SKM-1 treated with dmso at 0.1 percent for 144 hours (cell line): ENCODE measurements around the gene EPS15.
A peak's percentile ranks its signal among the peaks of the same experiment; 100 is the strongest.
"Not testable (repeated sequence)": the region's sequence is repeated elsewhere in the genome, so short reads cannot be mapped to it uniquely, and the experiment has no call there.

ENCODE experiments used
- DNase-seq: peaks from one replicate; lab custom pipeline; 2025; ENCODE audit not compliant: unreplicated experiment; lab: John Stamatoyannopoulos, UW

EPS15 gene

GRCh38 chr1:51344276-51344601 lies 174.8 kb downstream of the EPS15 start:
- DNase-seq, result no peak

GRCh38 chr1:51343624-51344023 lies 175.4 kb downstream of the EPS15 start:
- no peak for DNase-seq

- DNase-seq, result no peak
Measured at GRCh38 chr1:51342591-51343206, 176.4 kb downstream of the EPS15 start.

GRCh38 chr1:51341876-51342496 lies 177.1 kb downstream of the EPS15 start:
- no peak for DNase-seq

GRCh38 chr1:51340380-51340779 lies 178.7 kb downstream of the EPS15 start:
- no peak for DNase-seq

- no peak for DNase-seq
Measured at GRCh38 chr1:51336711-51337110, 182.4 kb downstream of the EPS15 start.

GRCh38 chr1:51336004-51336403 lies 183.1 kb downstream of the EPS15 start:
- no peak for DNase-seq

- peak; percentile 37 for DNase-seq
Measured at GRCh38 chr1:51331206-51332100, 187.6 kb downstream of the EPS15 start.

- no peak for DNase-seq
Measured at GRCh38 chr1:51330331-51331201, 188.5 kb downstream of the EPS15 start, which contains the start of gene TTC39A. Gene TTC39A (minus strand): TSS chr1:51330562. CDS start chr1:51330477, 85 bp downstream.

GRCh38 chr1:51329443-51330325 lies 189.4 kb downstream of the EPS15 start:
- no peak for DNase-seq

GRCh38 chr1:51328926-51329325 lies 190.1 kb downstream of the EPS15 start:
- DNase-seq, result no peak

GRCh38 chr1:51328279-51328678 lies 190.8 kb downstream of the EPS15 start:
- DNase-seq, result no peak

- DNase-seq, result no peak
Measured at GRCh38 chr1:51327386-51327785, 191.7 kb downstream of the EPS15 start.

- DNase-seq, result no peak
Measured at GRCh38 chr1:51326839-51327238, 192.2 kb downstream of the EPS15 start.

GRCh38 chr1:51325878-51326755 lies 192.9 kb downstream of the EPS15 start:
- DNase-seq, result no peak

- DNase-seq, result no peak
Measured at GRCh38 chr1:51325391-51325790, 193.7 kb downstream of the EPS15 start.

- not testable (repeated sequence) for DNase-seq
Measured at GRCh38 chr1:51325011-51325385, 194.1 kb downstream of the EPS15 start.

GRCh38 chr1:51324251-51325010 lies 194.6 kb downstream of the EPS15 start:
- no peak for DNase-seq
